ENCODE results near the gene NRF1. TPM values are rescaled to one million over a fixed set of nuclear protein-coding genes. Genes with fewer than 3 reads are reported as not detected.

The NRF1 gene
- total and polyA plus RNA-seq, 2 of the 8 experiments (the other 6 are each of a cell fraction or from before 2014, with no cell fraction given): 18.2 to 21.4 TPM

GRCh38 chr7:129678606-129679005 is 67.1 kb downstream of the NRF1 start:
- Histone ChIP-seq H3K79me2 (ENCODE audit: control insufficient read depth in 1 of 2, insufficient read depth in 2 of 2, low read length in 2 of 2) (no peaks in the 10 kb centered on the region), H3K36me3 (ENCODE audit: control insufficient read depth in 2 of 4, insufficient read depth in 4 of 4, low read length in 3 of 4) (peaks cover 0 to 22% (median 11%) of the 10 kb centered on the region in 4 experiments; a peak in 4 of 8 replicates)
- TF ChIP-seq KDM1A (IDR thresholded peaks at IDR 0.05; ENCODE audit: borderline replicate concordance, low read length) (no peak), TBP (IDR thresholded peaks at IDR 0.05; ENCODE audit: low read depth, low read length) (no peak), RXRA (IDR thresholded peaks at IDR 0.05; ENCODE audit: insufficient read depth, low read depth, low read length) (no peak), TAF7 (optimal IDR thresholded peaks at IDR 0.05; ENCODE audit: borderline replicate concordance, low read depth, low read length) (no peak), CEBPB (IDR thresholded peaks at IDR 0.05; ENCODE audit: low read depth, low read length) (no peak)

More at GRCh38 chr7:129678606-129679005, 67.1 kb downstream of the NRF1 start:
- no peak overlapping the region for H3K9ac ChIP-seq (replicated peaks in 1 of 4; ENCODE audit: extremely low read depth in 1 of 4, low read depth in 3 of 4, low read length in 3 of 4)
- H2AK5ac ChIP-seq (ENCODE audit: low read depth, low read length): no peak overlapping the region
- H3K56ac ChIP-seq (replicated peaks; ENCODE audit: insufficient read length, low read depth, low read length): no peak overlapping the region
- no peaks in the 10 kb centered on the region for H3K27me3 ChIP-seq (replicated peaks in 1 of 4; ENCODE audit: control insufficient read depth in 3 of 4, extremely low read depth in 1 of 4, insufficient read depth in 3 of 4, low read length in 3 of 4)
- H2BK15ac ChIP-seq (ENCODE audit: low read length): no peak overlapping the region
- no peak overlapping the region for H3K14ac ChIP-seq (ENCODE audit: insufficient read length)
- H3K4me3 ChIP-seq (ENCODE audit: extremely low read depth in 1 of 4, insufficient read depth in 2 of 4, low read depth in 3 of 4, low read length in 4 of 4): no peak overlapping the region
- H4K5ac ChIP-seq (ENCODE audit: insufficient read length, low read depth, low read length): no peak overlapping the region
- H2BK20ac ChIP-seq (ENCODE audit: low read length): no peak overlapping the region
- ChIA-PET CTCF (ENCODE audit: partially characterized antibody) (no interaction called here), POLR2A (ENCODE audit: partially characterized antibody) (no interaction called here)
- no peak overlapping the region for H3K4ac ChIP-seq (replicated peaks; ENCODE audit: insufficient read length, low read depth, low read length)
- no peak overlapping the region for H2AFZ ChIP-seq (ENCODE audit: low read length)
- no peak overlapping the region for H4K8ac ChIP-seq (ENCODE audit: extremely low read depth, insufficient read depth, low read length)
- no peaks in the 10 kb centered on the region for H4K20me1 ChIP-seq (replicated peaks in 1 of 2; ENCODE audit: control insufficient read depth in 1 of 2, insufficient read depth in 2 of 2, low read length in 2 of 2)
- H2BK120ac ChIP-seq (replicated peaks; ENCODE audit: low read depth, low read length): no peak overlapping the region
- no peaks in the 10 kb centered on the region for H3K4me1 ChIP-seq (replicated peaks in 1 of 4; ENCODE audit: control insufficient read depth in 3 of 4, insufficient read depth in 4 of 4, low read length in 3 of 4)
- no peak overlapping the region for H4K91ac ChIP-seq (replicated peaks; ENCODE audit: insufficient read length, low read length)
- no peaks in the 10 kb centered on the region for H3K23me2 ChIP-seq (ENCODE audit: low read depth, low read length)
- no peaks in the 10 kb centered on the region for H3K79me1 ChIP-seq (ENCODE audit: low read depth, low read length)
- H3K4me2 ChIP-seq (ENCODE audit: insufficient read depth in 1 of 2, low read depth in 2 of 2, low read length in 2 of 2): no peak overlapping the region
- FAIRE-seq (no peak), DNase-seq (ENCODE audit: low read depth in 1 of 2, low spot score in 2 of 2) (no peak)
- no peak overlapping the region for H2BK12ac ChIP-seq (ENCODE audit: low read depth, low read length)
- H3K9me3 ChIP-seq (ENCODE audit: insufficient read depth in 2 of 2, low read depth in 1 of 2, low read length in 1 of 2): 0 out of 4 replicates have a peak, but pooled peaks cover 0 to 5% of the 10 kb centered on the region in 2 experiments
- H3K27ac ChIP-seq (ENCODE audit: low read depth, low read length): no peak overlapping the region
- no peak overlapping the region for H2BK5ac ChIP-seq (ENCODE audit: low read depth, low read length)
- no peak overlapping the region for H3K23ac ChIP-seq (ENCODE audit: insufficient read length)
- no peak overlapping the region for H3K18ac ChIP-seq (ENCODE audit: extremely low read depth, low read length)
